ENCODE results near the gene SYNJ2.
A peak's percentile ranks its signal among the peaks of the same experiment; 100 is the strongest.

Gene SYNJ2

GRCh38 chr6:157978021-157978783 lies 3.5 kb upstream of the SYNJ2 start:
- H3K4me2 ChIP-seq (ENCODE audit: insufficient read depth, low read length): no peak overlapping the region
- H2AFZ ChIP-seq (ENCODE audit: low read depth, low read length): no peak overlapping the region
- DNase-seq (no peak), ATAC-seq (ENCODE audit: insufficient read depth, low read depth) (no peak)
- H3K9ac ChIP-seq (ENCODE audit: low read depth, low read length): no peak overlapping the region
- no peaks in the 10 kb centered on the region for H3K9me3 ChIP-seq (ENCODE audit: insufficient read depth, low read length, severe bottlenecking)
- no peaks in the 10 kb centered on the region for H3K36me3 ChIP-seq (ENCODE audit: insufficient read depth, low read length)
- no peaks in the 10 kb centered on the region for H3K27me3 ChIP-seq (ENCODE audit: insufficient read depth, low read length, poor library complexity)
- no peak overlapping the region for H3K4me3 ChIP-seq (ENCODE audit: low read depth in 1 of 2, low read length in 2 of 2)
- H3K4me1 ChIP-seq (ENCODE audit: insufficient read depth, low read length): peaks cover 16% of the 10 kb centered on the region
- peaks cover 12% of the 10 kb centered on the region for H3K79me2 ChIP-seq (ENCODE audit: insufficient read depth, low read length)
- H3K27ac ChIP-seq (ENCODE audit: low read length): no peak overlapping the region
- no peak for TF ChIP-seq CTCF (IDR thresholded peaks at IDR 0.05; ENCODE audit: borderline replicate concordance, extremely low read depth, low read length, poor library complexity, severe bottlenecking)
- TF ChIP-seq EZH2 (IDR thresholded peaks at IDR 0.05; ENCODE audit: borderline replicate concordance, low read depth, low read length, severe bottlenecking): no peak
- H4K20me1 ChIP-seq (ENCODE audit: insufficient read depth, low read length): peaks cover 7% of the 10 kb centered on the region; the same call in 1 of the 2 replicates

- Histone ChIP-seq H3K27ac (ENCODE audit: low read length) (no peak overlapping the region), H3K27me3 (ENCODE audit: insufficient read depth, low read length, poor library complexity) (no peaks in the 10 kb centered on the region), H3K9ac (ENCODE audit: low read depth, low read length) (no peak overlapping the region), H3K36me3 (ENCODE audit: insufficient read depth, low read length) (no peaks in the 10 kb centered on the region), H3K4me3 (ENCODE audit: low read depth in 1 of 2, low read length in 2 of 2) (no peak overlapping the region), H2AFZ (ENCODE audit: low read depth, low read length) (no peak overlapping the region), H3K4me1 (ENCODE audit: insufficient read depth, low read length) (peaks cover 38% of the 10 kb centered on the region), H3K4me2 (ENCODE audit: insufficient read depth, low read length) (peak overlapping the region; percentile 88; the same call in 1 of the 2 replicates), H3K9me3 (ENCODE audit: insufficient read depth, low read length, severe bottlenecking) (no peaks in the 10 kb centered on the region), H3K79me2 (ENCODE audit: insufficient read depth, low read length) (peaks cover 32% of the 10 kb centered on the region), H4K20me1 (ENCODE audit: insufficient read depth, low read length) (peaks cover 15% of the 10 kb centered on the region; the same call in 1 of the 2 replicates)
- ATAC-seq (ENCODE audit: insufficient read depth, low read depth): no peak
- no peak for DNase-seq
- TF ChIP-seq CTCF (IDR thresholded peaks at IDR 0.05; ENCODE audit: borderline replicate concordance, extremely low read depth, low read length, poor library complexity, severe bottlenecking) (no peak), EZH2 (IDR thresholded peaks at IDR 0.05; ENCODE audit: borderline replicate concordance, low read depth, low read length, severe bottlenecking) (no peak)
These were observed 1.2 kb upstream of the SYNJ2 start for GRCh38 chr6:157980288-157981131.

- no peaks in the 10 kb centered on the region for H3K27me3 ChIP-seq (ENCODE audit: insufficient read depth, low read length, poor library complexity)
- H3K27ac ChIP-seq (ENCODE audit: low read length): no peak overlapping the region
- peaks cover 38% of the 10 kb centered on the region for H3K4me1 ChIP-seq (ENCODE audit: insufficient read depth, low read length)
- no peak overlapping the region for H2AFZ ChIP-seq (ENCODE audit: low read depth, low read length)
- H3K9me3 ChIP-seq (ENCODE audit: insufficient read depth, low read length, severe bottlenecking): no peaks in the 10 kb centered on the region
- H3K79me2 ChIP-seq (ENCODE audit: insufficient read depth, low read length): peaks cover 38% of the 10 kb centered on the region
- H3K4me3 ChIP-seq (ENCODE audit: low read depth in 1 of 2, low read length in 2 of 2): peak overlapping the region in 1 of 2 experiments; percentile 81; a peak in 2 of 4 replicates
- H3K9ac ChIP-seq (ENCODE audit: low read depth, low read length): peak overlapping the region; percentile 94; the same call in 1 of the 2 replicates
- no peak for TF ChIP-seq CTCF (IDR thresholded peaks at IDR 0.05; ENCODE audit: borderline replicate concordance, extremely low read depth, low read length, poor library complexity, severe bottlenecking)
- no peak for TF ChIP-seq EZH2 (IDR thresholded peaks at IDR 0.05; ENCODE audit: borderline replicate concordance, low read depth, low read length, severe bottlenecking)
- DNase-seq (no peak), ATAC-seq (ENCODE audit: insufficient read depth, low read depth) (no peak)
- no peaks in the 10 kb centered on the region for H3K36me3 ChIP-seq (ENCODE audit: insufficient read depth, low read length)
- peaks cover 20% of the 10 kb centered on the region; the same call in 1 of the 2 replicates for H4K20me1 ChIP-seq (ENCODE audit: insufficient read depth, low read length)
- H3K4me2 ChIP-seq (ENCODE audit: insufficient read depth, low read length): peak overlapping the region; percentile 88
These were observed 600 bp upstream of the SYNJ2 start for GRCh38 chr6:157981132-157981394.
